H9 (cell line): Measurements from ENCODE around the gene GALR2. TPM values are rescaled to one million over a fixed set of nuclear protein-coding genes. Genes with fewer than 3 reads are reported as not detected.
A peak's percentile ranks its signal among the peaks of the same experiment; 100 is the strongest.

Experiments used
- DNase-seq: peaks from one replicate; pipeline ENCODE4 v3.0.0-alpha.2; 2017
- H2AFZ ChIP-seq: one replicate; pipeline ENCODE4 v1.6.1; 2013; ENCODE audit warnings: mild to moderate bottlenecking, low read length, control low read depth, moderate library complexity
- H2AK5ac ChIP-seq: 2 replicates; pipeline ENCODE4 v1.6.1; 2013; ENCODE audit warnings: low read length, control low read depth, mixed read lengths; ENCODE audit not compliant: insufficient read length
- H2BK120ac ChIP-seq: one replicate; pipeline ENCODE4 v1.6.1; 2013; ENCODE audit warnings: low read depth, mild to moderate bottlenecking, low read length, control low read depth, inconsistent platforms; ENCODE audit not compliant: poor library complexity, severe bottlenecking
- H2BK12ac ChIP-seq: 2 replicates; pipeline ENCODE4 v1.6.1; 2013; ENCODE audit warnings: low read length, control low read depth, mixed read lengths, low read depth; ENCODE audit not compliant: insufficient read length
- H2BK15ac ChIP-seq: 2 replicates; pipeline ENCODE4 v1.6.1; 2013; ENCODE audit warnings: low read depth, low read length, control low read depth
- H2BK20ac ChIP-seq: one replicate; pipeline ENCODE4 v1.6.1; 2013; ENCODE audit warnings: low read depth, mild to moderate bottlenecking, low read length, control low read depth, inconsistent platforms; ENCODE audit not compliant: poor library complexity, severe bottlenecking
- H2BK5ac ChIP-seq: 2 replicates; pipeline ENCODE4 v1.6.1; 2013; ENCODE audit warnings: low read length, control low read depth, mixed read lengths; ENCODE audit not compliant: insufficient read length
- H3K14ac ChIP-seq: 2 replicates; pipeline ENCODE4 v1.6.1; 2013; ENCODE audit warnings: low read length, control low read depth; ENCODE audit not compliant: insufficient read depth
- H3K18ac ChIP-seq: 2 replicates; pipeline ENCODE4 v1.6.1; 2013; ENCODE audit warnings: low read depth, mild to moderate bottlenecking, mixed read lengths, low read length, control low read depth; ENCODE audit not compliant: insufficient read length
- H3K23ac ChIP-seq: 2 replicates; pipeline ENCODE4 v1.6.1; 2013; ENCODE audit warnings: low read length, control low read depth, mixed read lengths, low read depth; ENCODE audit not compliant: insufficient read length
- H3K23me2 ChIP-seq: 2 replicates; pipeline ENCODE4 v1.6.1; 2013; ENCODE audit warnings: low read depth, mild to moderate bottlenecking, mixed read lengths, low read length, control low read depth; ENCODE audit not compliant: insufficient read length, poor library complexity, severe bottlenecking
- H3K27ac ChIP-seq: 2 replicates; pipeline ENCODE4 v1.5.1; 2013; ENCODE audit warnings: low read length, control low read depth, mixed read lengths, low read depth; ENCODE audit not compliant: insufficient read length
- H3K27me3 ChIP-seq: 2 replicates; pipeline ENCODE4 v1.6.1; 2013; ENCODE audit warnings: low read length, control low read depth, inconsistent platforms; ENCODE audit not compliant: insufficient read depth
- H3K4ac ChIP-seq: 2 replicates; pipeline ENCODE4 v1.6.1; 2013; ENCODE audit warnings: low read depth, mild to moderate bottlenecking, control low read depth, inconsistent platforms, low read length, moderate library complexity
- H3K4me1 ChIP-seq: 2 replicates; pipeline ENCODE4 v1.6.1; 2013; ENCODE audit warnings: low read length, control low read depth, inconsistent platforms; ENCODE audit not compliant: insufficient read depth
- H3K4me2 ChIP-seq: 2 replicates; pipeline ENCODE4 v1.6.1; 2013; ENCODE audit warnings: low read length, control low read depth, mixed read lengths; ENCODE audit not compliant: insufficient read length, insufficient read depth
- H3K56ac ChIP-seq: 2 replicates; pipeline ENCODE4 v1.6.1; 2013; ENCODE audit warnings: low read depth, mild to moderate bottlenecking, mixed read lengths, low read length, control low read depth; ENCODE audit not compliant: insufficient read length
- H3K79me1 ChIP-seq: 2 replicates; pipeline ENCODE4 v1.6.1; 2013; ENCODE audit warnings: low read depth, mild to moderate bottlenecking, moderate library complexity, low read length, control low read depth, inconsistent platforms; ENCODE audit not compliant: insufficient read depth, poor library complexity, severe bottlenecking
- H3K79me2 ChIP-seq: 2 replicates; pipeline ENCODE4 v1.6.1; 2013; ENCODE audit warnings: low read length, control low read depth, inconsistent platforms; ENCODE audit not compliant: insufficient read depth
- H3K9ac ChIP-seq: 2 replicates; pipeline ENCODE4 v1.6.1; 2013; ENCODE audit warnings: low read length, control low read depth, mixed read lengths; ENCODE audit not compliant: insufficient read length; ENCODE audit errors: extremely low read depth
- H3K9me3 ChIP-seq: one replicate; pipeline ENCODE4 v1.6.1; 2013; ENCODE audit warnings: low read depth, low read length, inconsistent platforms; ENCODE audit not compliant: control insufficient read depth
- H3T11ph ChIP-seq: one replicate; pipeline ENCODE4 v1.6.1; 2013; ENCODE audit warnings: mild to moderate bottlenecking, low read length, control low read depth, inconsistent platforms
- H4K20me1 ChIP-seq: one replicate; pipeline ENCODE4 v1.6.1; 2013; ENCODE audit not compliant: control insufficient read depth, insufficient read length, insufficient read depth
- H4K5ac ChIP-seq: 2 replicates; pipeline ENCODE4 v1.6.1; 2013; ENCODE audit warnings: low read depth, mild to moderate bottlenecking, mixed read lengths, low read length, control low read depth; ENCODE audit not compliant: insufficient read length
- H4K8ac ChIP-seq: replicated peaks from 2 replicates; pipeline ENCODE4 v1.6.1; 2013; ENCODE audit warnings: low read length, control low read depth, mixed read lengths, low read depth; ENCODE audit not compliant: insufficient read length
- H4K91ac ChIP-seq: 2 replicates; pipeline ENCODE4 v1.6.1; 2013; ENCODE audit warnings: low read depth, mild to moderate bottlenecking, moderate library complexity, mixed read lengths, low read length, control low read depth; ENCODE audit not compliant: insufficient read length
- H3K27ac Mint-ChIP-seq, 3 experiments: 2 replicates in 2 of 3; 3 replicates in 1 of 3; pipeline ENCODE4 v1.8.0; 2020 to 2021; ENCODE audit warnings: mixed read lengths in 3 of 3, mild to moderate bottlenecking in 1 of 3, moderate library complexity in 1 of 3
- H3K27me3 Mint-ChIP-seq: 2 replicates; pipeline ENCODE4 v1.8.0; 2021; ENCODE audit warnings: low read depth, mild to moderate bottlenecking, moderate library complexity, mixed read lengths
- H3K36me3 Mint-ChIP-seq, 3 experiments: 2 replicates in 2 of 3; 3 replicates in 1 of 3; pipeline ENCODE4 v1.8.0; 2020 to 2021; ENCODE audit warnings: low read depth in 3 of 3, mixed read lengths in 3 of 3; ENCODE audit not compliant: insufficient read depth in 1 of 3
- H3K4me1 Mint-ChIP-seq, 2 experiments: 2 replicates each; pipeline ENCODE4 v1.8.0; 2020; ENCODE audit warnings: mixed read lengths in 2 of 2
- H3K4me3 Mint-ChIP-seq, 2 experiments: 2 replicates in 1 of 2; 3 replicates in 1 of 2; pipeline ENCODE4 v1.8.0; 2020 to 2021; ENCODE audit warnings: mild to moderate bottlenecking in 2 of 2, mixed read lengths in 2 of 2, moderate library complexity in 1 of 2
- H3K9me3 Mint-ChIP-seq, 2 experiments: 2 replicates in 1 of 2; 3 replicates in 1 of 2; pipeline ENCODE4 v1.8.0; 2020; ENCODE audit warnings: mild to moderate bottlenecking in 2 of 2, mixed read lengths in 2 of 2, moderate library complexity in 1 of 2
- WGBS: extraction: QIAGEN DNeasy Blood & Tissue Kit; methylation state at CpG from one replicate; pipeline ENCODE4 v1.1.7; 2013; ENCODE audit warnings: missing lambda C conversion rate, low lambda C conversion rate, mixed read lengths; ENCODE audit not compliant: insufficient read length; ENCODE audit errors: extremely low coverage; 5-methylcytosine and 5-hydroxymethylcytosine counted together
- total RNA-seq: library from RNA; stranded (reverse); gene quantifications from 2 replicates; pipeline ENCODE4 v1.2.1, GENCODE V29; 2021
- TF ChIP-seq, protein P1 (sequence below): fragments of 200-600 bp; sonication (generic); conservative IDR thresholded peaks from 3 replicates; pipeline ENCODE4 v1.8.0; 2021; ENCODE audit warnings: antibody characterized with exemption, mild to moderate bottlenecking

The GALR2 gene
- total RNA-seq, 1 experiment from 2014 or later, result 0.81 TPM

DNA sequence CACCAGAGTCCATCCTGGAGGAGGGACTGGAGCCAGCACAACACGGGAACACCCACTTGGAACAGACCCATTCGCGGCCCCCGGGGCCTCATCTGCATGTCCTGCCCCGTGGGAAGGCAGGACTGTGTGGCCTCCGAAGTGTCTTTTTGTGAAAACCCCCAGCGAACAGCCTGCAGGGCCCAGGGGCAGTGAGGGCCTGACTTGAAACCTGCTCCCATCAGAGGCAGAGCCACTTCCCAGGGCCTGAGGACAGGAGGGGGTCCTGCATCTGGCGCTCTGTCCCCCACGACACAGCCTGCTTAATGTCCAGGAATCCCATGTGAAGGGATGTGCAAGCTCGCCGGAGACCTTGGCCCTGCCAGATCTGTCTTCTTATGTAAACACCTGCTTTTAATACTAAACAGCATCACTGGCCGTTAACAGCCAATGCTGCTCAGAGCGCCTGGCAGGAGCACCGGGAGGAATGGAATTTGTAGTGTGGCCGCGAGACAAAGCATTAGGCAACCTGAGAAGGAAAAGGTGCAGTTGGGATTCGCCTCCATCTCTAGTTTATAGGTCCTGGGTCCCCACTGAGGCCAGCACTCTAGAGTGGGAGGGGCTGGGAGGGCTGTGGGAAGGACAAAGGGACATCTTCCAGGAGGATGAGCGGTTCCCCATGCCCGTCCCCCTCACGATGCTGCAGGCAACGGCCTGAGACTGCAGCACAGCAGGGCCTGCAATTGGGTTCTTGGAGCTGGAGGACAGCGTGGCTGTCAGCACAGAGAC lies 37.9 kb upstream of the GALR2 start:
- Histone ChIP-seq H3K27ac (no peak overlapping the region), H2BK12ac (no peak overlapping the region), H3K4ac (no peak overlapping the region), H2AFZ (no peak overlapping the region), H3K14ac (no peak overlapping the region; the same call in 1 of the 2 replicates), H3K18ac (no peak overlapping the region), H2BK120ac (no peak overlapping the region), H3K4me1 (no peaks in the 10 kb centered on the region; the same call in 1 of the 2 replicates), H3K23me2 (no peaks in the 10 kb centered on the region), H2BK15ac (no peak overlapping the region), H3K27me3 (no peaks in the 10 kb centered on the region), H3K23ac (no peak overlapping the region), H2BK5ac (no peak overlapping the region), H4K5ac (no peak overlapping the region), H4K91ac (no peak overlapping the region), H3K79me1 (no peaks in the 10 kb centered on the region), H2AK5ac (no peak overlapping the region), H2BK20ac (no peak overlapping the region), H4K20me1 (no peaks in the 10 kb centered on the region), H3K9ac (no peak overlapping the region), H3K4me2 (no peak overlapping the region), H4K8ac (no peak overlapping the region), H3K79me2 (no peaks in the 10 kb centered on the region), H3K56ac (no peak overlapping the region), H3T11ph (no peak overlapping the region), H3K9me3 (no peaks in the 10 kb centered on the region)
- Mint-ChIP-seq H3K4me3 (0 out of 5 replicates have a peak overlapping the region, but pooled peaks of 1 of the 2 experiments have one; percentile 2), H3K9me3 (no peaks in the 10 kb centered on the region), H3K27ac (peak overlapping the region; percentile 82 to 93 (median 86)), H3K36me3 (peaks cover 23 to 38% (median 34%) of the 10 kb centered on the region in 3 experiments; a peak in 6 of 7 replicates), H3K4me1 (peaks cover 38 to 55% of the 10 kb centered on the region in 2 experiments), H3K27me3 (no peaks in the 10 kb centered on the region)
- no CpG with 5 or more reads among the region's 22 CpGs for WGBS
- TF ChIP-seq, protein P1, sequence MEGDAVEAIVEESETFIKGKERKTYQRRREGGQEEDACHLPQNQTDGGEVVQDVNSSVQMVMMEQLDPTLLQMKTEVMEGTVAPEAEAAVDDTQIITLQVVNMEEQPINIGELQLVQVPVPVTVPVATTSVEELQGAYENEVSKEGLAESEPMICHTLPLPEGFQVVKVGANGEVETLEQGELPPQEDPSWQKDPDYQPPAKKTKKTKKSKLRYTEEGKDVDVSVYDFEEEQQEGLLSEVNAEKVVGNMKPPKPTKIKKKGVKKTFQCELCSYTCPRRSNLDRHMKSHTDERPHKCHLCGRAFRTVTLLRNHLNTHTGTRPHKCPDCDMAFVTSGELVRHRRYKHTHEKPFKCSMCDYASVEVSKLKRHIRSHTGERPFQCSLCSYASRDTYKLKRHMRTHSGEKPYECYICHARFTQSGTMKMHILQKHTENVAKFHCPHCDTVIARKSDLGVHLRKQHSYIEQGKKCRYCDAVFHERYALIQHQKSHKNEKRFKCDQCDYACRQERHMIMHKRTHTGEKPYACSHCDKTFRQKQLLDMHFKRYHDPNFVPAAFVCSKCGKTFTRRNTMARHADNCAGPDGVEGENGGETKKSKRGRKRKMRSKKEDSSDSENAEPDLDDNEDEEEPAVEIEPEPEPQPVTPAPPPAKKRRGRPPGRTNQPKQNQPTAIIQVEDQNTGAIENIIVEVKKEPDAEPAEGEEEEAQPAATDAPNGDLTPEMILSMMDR, result no peak
- DNase-seq, result no peak
